Retinal pigment epithelial cell (primary cell): ENCODE data around the gene TRIO.

ENCODE experiments used
- DNase-seq: peaks from one replicate; pipeline ENCODE4 v3.0.0-alpha.2; 2010; ENCODE audit warnings: low read depth
- H3K4me3 ChIP-seq: 2 replicates; pipeline ENCODE4 v1.5.1; 2011; ENCODE audit warnings: mild to moderate bottlenecking, low read length, control low read depth, moderate library complexity
- TF ChIP-seq, protein P1 (sequence below): conservative IDR thresholded peaks from 2 replicates; pipeline ENCODE4 v1.5.1; 2011; ENCODE audit warnings: low read depth, low read length, control low read depth, inconsistent platforms

Gene TRIO

DNA sequence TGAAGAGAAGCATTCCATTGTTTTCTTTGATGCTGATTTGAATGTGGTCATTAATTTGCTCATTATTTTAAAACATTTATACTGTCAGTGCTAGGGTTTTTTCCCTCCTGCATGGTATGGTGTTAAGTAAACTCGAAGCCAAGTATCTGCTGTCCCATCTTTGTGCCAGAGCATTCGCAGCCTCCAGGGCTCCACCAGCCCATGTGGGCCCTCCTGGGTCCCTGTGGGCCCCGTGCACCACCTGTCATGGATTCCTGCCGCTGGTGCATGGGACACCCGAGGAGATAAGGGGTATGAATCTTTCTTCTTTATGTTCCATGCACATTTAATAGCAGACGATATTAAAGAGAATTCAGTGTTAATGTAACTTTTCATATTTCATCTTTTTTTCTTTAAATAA, 95.1 kb downstream of the TRIO start:
- no peak for DNase-seq
- TF ChIP-seq, protein P1, sequence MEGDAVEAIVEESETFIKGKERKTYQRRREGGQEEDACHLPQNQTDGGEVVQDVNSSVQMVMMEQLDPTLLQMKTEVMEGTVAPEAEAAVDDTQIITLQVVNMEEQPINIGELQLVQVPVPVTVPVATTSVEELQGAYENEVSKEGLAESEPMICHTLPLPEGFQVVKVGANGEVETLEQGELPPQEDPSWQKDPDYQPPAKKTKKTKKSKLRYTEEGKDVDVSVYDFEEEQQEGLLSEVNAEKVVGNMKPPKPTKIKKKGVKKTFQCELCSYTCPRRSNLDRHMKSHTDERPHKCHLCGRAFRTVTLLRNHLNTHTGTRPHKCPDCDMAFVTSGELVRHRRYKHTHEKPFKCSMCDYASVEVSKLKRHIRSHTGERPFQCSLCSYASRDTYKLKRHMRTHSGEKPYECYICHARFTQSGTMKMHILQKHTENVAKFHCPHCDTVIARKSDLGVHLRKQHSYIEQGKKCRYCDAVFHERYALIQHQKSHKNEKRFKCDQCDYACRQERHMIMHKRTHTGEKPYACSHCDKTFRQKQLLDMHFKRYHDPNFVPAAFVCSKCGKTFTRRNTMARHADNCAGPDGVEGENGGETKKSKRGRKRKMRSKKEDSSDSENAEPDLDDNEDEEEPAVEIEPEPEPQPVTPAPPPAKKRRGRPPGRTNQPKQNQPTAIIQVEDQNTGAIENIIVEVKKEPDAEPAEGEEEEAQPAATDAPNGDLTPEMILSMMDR = no peak
- no peak overlapping the region for H3K4me3 ChIP-seq

DNA sequence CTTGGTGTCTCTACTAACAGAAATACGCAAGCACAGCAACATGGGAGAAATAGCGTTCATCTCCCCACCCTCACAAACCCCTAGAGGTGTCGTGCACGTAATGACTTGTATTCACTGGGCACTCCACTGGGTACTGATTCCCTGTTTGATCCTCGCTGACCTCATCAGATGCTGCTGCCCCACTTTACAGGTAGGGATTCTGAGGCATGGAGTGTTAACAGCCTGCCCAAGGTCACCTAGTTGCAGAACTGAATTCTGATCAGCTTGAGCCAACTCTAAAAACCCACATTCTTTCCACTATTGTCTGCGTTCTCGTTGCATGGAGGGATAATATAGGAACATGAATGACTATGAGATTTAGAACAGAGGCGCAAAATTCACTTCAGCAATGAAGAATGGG, 96.3 kb downstream of the TRIO start:
- TF ChIP-seq, protein P1 = no peak
- no peak for DNase-seq
- H3K4me3 ChIP-seq = no peak overlapping the region

DNA sequence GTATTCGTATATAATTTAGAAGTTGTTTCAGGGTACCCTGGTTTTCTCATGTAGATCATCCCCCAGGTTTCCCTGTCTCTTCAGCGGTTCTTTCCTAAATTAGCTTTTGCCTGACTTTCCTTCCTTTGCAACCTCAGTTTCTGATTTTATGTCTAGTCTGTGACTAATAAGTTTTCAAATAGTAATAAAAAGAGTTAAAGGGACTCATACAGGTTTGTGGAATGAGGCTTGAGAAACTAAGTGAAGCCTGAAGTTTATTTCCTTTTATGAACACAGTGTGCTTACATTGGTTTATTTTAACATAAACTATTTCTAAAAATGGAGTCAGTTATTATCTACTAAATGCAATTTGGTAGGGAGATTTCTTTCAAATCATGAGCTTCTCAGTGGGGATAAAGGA, 96.8 kb downstream of the TRIO start:
- TF ChIP-seq, protein P1 = no peak
- no peak for DNase-seq
- H3K4me3 ChIP-seq = no peak overlapping the region

DNA sequence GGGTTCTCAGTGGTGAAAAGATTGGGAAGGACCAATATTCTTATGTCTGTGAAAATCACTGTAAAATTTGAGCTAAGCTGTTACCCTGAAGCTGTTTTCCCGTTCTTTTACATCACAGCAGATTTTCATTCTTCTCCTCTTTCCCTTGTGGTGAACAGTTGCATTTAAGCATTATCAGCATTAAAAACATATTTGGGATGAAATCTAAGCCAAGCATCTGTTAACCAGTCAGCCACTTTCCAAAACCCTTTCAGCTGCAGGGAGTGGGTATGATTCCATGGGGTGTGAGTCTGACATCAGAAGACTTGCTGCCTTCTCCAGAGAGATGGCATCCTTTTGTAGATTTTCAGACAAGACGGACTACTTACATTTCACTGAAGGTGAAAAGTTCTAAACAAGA, 97.2 kb downstream of the TRIO start:
- TF ChIP-seq, protein P1 = no peak
- DNase-seq = no peak
- H3K4me3 ChIP-seq = no peak overlapping the region

DNA sequence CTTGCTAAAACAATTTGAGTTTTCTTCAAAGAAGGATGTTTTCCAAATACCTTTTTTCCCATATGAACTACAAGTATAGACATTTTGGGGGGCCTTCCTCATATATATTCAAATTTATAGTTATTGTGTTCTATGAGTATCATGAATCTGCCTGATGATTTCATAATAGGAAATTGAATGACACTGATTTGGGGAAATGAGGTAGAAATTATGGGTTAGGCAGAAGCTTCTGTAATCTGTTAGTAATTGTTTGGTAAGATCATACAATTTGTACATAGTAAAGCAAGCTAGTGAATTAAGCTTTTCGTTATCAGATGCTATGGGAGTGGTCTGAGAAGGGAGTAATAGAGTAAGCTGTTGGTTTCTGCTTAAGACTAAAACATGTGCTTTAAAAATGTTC, 98.0 kb downstream of the TRIO start:
- DNase-seq = no peak
- no peak overlapping the region for H3K4me3 ChIP-seq
- TF ChIP-seq, protein P1 = no peak

DNA sequence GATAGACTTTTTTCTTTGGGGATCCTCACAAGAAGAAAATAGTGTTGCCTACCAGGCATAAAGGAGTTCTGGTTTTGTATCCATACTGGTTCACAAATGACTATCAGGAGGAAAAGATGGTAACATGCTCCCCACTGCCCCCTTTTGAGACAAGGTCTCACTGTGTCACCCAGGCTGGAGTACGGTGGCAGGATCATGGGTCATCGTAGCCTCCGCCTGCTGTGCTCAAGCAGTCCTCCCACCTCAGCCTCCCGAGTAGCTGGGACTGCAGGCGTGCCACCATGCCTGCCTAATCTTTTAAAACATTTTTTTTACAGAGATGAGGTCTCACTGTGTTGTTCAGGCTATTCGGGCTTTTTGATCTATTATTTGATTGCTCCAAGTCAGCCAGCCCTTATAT, 99.3 kb downstream of the TRIO start:
- H3K4me3 ChIP-seq = no peak overlapping the region
- no peak for DNase-seq
- TF ChIP-seq, protein P1 = no peak

DNA sequence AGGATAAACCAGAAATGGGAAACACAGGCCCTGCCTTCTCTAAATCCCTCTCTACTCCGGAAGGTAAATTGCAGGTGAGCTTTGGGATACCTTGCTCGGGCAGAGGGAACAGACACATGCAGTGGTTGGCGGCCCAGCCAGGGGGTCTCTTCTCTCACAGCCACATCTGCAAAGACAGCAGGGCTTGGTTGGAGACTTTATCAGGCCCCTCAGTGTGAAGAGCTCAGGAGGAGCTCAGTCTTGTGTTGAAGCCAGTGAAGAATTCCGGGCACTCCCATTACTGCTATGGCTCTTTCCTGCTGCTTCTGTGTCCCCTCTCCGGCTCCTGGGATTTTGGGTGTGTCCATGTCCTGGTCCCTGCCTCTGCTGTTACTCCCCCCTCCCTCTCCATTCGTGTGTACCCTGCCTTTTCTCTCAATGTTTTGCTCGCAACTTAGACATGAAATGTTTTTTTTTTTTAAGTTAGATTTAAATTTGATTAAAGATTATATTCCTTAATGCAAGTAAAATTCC, 99.8 kb downstream of the TRIO start:
- TF ChIP-seq, protein P1 = no peak
- H3K4me3 ChIP-seq = no peak overlapping the region
- no peak for DNase-seq
